K562 (cell line): ENCODE results near the gene SART1.

Source experiments
- BHLHE40 ChIP-seq: IDR thresholded peaks from 2 replicates; pipeline ENCODE4 v1.6.1; 2011; ENCODE audit warnings: low read length, improper control_type of control experiment
- FOXK2 ChIP-seq, 2 experiments: fragments of 450-650 bp; IDR thresholded peaks in 1 of 2; conservative IDR thresholded peaks in 1 of 2; 2 replicates each; pipeline ENCODE4 v1.6.1; 2016; ENCODE audit warnings: low read depth in 2 of 2, mild to moderate bottlenecking in 1 of 2
- MAFG ChIP-seq: fragments of 450-650 bp; conservative IDR thresholded peaks from 2 replicates; pipeline ENCODE4 v1.6.1; 2016; ENCODE audit warnings: missing genetic modification characterization, missing compliant biosample characterization
- MTA3 ChIP-seq: fragments of 450-650 bp; formaldehyde crosslinking; IDR thresholded peaks from 2 replicates; pipeline ENCODE4 v1.6.1; 2017; ENCODE audit warnings: mild to moderate bottlenecking, borderline replicate concordance
- SP2 ChIP-seq: IDR thresholded peaks from 2 replicates; pipeline ENCODE4 v1.6.1; 2011; ENCODE audit warnings: mild to moderate bottlenecking, low read depth, low read length, moderate library complexity; ENCODE audit not compliant: poor library complexity, severe bottlenecking; ENCODE audit errors: extremely low read depth
- SRF ChIP-seq, 2 experiments: fragments of 250-450, 450-650 bp in 1 of 2; sonication (Bioruptor Pico) in 1 of 2; sonication (generic) in 1 of 2; formaldehyde crosslinking; IDR thresholded peaks; 2 replicates each; pipeline versions ENCODE4 v1.5.0 to v1.5.1; 2020 to 2022; ENCODE audit warnings: mild to moderate bottlenecking in 1 of 2, missing genetic modification reagents in 1 of 2
- ZNF780A ChIP-seq: fragments of 250-450 bp; sonication (Bioruptor Pico); IDR thresholded peaks from 2 replicates; pipeline ENCODE4 v1.5.0; 2021; ENCODE audit warnings: mild to moderate bottlenecking
- TF ChIP-seq, protein P1 (sequence below): conservative IDR thresholded peaks from 2 replicates; pipeline ENCODE4 v1.6.1; 2011; ENCODE audit warnings: low read depth, mild to moderate bottlenecking, low read length; ENCODE audit not compliant: control insufficient read depth
- TF ChIP-seq, protein P2 (sequence below), 2 experiments: fragments of 450-650 bp in 1 of 2; sonication (generic) in 1 of 2; formaldehyde crosslinking; conservative IDR thresholded peaks; 2 replicates each; pipeline versions ENCODE4 v1.4.0 to v1.8.1; 2020 to 2022; ENCODE audit warnings: mild to moderate bottlenecking in 1 of 2, missing genetic modification reagents in 1 of 2

DNA sequence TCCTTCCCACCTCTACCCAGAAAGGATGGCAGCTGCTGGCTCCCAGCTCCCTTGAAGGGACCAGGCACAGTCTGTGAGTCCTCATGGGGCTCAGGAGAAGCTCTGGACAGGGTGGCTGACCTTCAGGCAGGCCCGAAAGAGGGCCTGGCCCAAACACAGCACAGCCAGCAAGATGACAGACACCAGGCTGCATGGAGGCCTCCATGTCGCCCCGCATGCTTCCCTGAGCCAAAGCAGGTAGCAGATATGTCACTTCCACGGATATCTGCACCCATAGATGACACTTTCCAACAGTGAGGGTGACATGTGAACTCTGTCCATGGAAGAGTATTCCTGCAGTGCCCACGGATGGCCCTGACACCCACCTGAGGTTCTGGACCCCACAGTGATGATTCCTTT, 22.1 kb downstream of the SART1 start:
- TF ChIP-seq MAFG (tag) (no peak), SP2 (no peak), FOXK2 (conservative IDR thresholded peaks at IDR 0.05 in 1 of 2, IDR thresholded peaks at IDR 0.05 in 1 of 2; ENCODE audit: low read depth in 2 of 2) (no peak), SRF (CRISPR knock-in tag; IDR thresholded peaks at IDR 0.05) (no peak), ZNF780A (CRISPR knock-in tag) (no peak), BHLHE40 (no peak), MTA3 (no peak)
- TF ChIP-seq, protein P1, sequence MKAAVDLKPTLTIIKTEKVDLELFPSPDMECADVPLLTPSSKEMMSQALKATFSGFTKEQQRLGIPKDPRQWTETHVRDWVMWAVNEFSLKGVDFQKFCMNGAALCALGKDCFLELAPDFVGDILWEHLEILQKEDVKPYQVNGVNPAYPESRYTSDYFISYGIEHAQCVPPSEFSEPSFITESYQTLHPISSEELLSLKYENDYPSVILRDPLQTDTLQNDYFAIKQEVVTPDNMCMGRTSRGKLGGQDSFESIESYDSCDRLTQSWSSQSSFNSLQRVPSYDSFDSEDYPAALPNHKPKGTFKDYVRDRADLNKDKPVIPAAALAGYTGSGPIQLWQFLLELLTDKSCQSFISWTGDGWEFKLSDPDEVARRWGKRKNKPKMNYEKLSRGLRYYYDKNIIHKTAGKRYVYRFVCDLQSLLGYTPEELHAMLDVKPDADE: no peak
- TF ChIP-seq, protein P2, sequence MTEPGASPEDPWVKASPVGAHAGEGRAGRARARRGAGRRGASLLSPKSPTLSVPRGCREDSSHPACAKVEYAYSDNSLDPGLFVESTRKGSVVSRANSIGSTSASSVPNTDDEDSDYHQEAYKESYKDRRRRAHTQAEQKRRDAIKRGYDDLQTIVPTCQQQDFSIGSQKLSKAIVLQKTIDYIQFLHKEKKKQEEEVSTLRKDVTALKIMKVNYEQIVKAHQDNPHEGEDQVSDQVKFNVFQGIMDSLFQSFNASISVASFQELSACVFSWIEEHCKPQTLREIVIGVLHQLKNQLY (CRISPR knock-in tag; conservative IDR thresholded peaks at IDR 0.05): no peak
